ENCODE results near the gene IL20RB. TPM values are rescaled to one million over a fixed set of nuclear protein-coding genes. Genes with fewer than 3 reads are reported as not detected.

IL20RB gene
- total RNA-seq, 1 experiment from 2014 or later: 4.2 TPM

GRCh38 chr3:136954980-136955780 lies 2.6 kb upstream of the IL20RB start:
- DNase-seq (ENCODE audit: low spot score): no peak
- Histone ChIP-seq H3K27me3 (replicated peaks; ENCODE audit: insufficient read depth, low read depth, low read length, poor library complexity) (no peaks in the 10 kb centered on the region), H3K27ac (ENCODE audit: low read depth, low read length, poor library complexity, severe bottlenecking) (no peak overlapping the region), H3K4me3 (ENCODE audit: low read depth, low read length, poor library complexity, severe bottlenecking) (no peak overlapping the region), H3K9me3 (ENCODE audit: low read depth, low read length, poor library complexity, severe bottlenecking) (no peaks in the 10 kb centered on the region), H3K4me1 (ENCODE audit: insufficient read depth, low read length, poor library complexity, severe bottlenecking) (peaks cover 31% of the 10 kb centered on the region), H3K36me3 (ENCODE audit: insufficient read depth, low read length, poor library complexity, severe bottlenecking) (no peaks in the 10 kb centered on the region)
- intact Hi-C loops (cut with micrococcal nuclease; ENCODE audit: unreplicated experiment): no loop called here
- TF ChIP-seq EZH2 (IDR thresholded peaks at IDR 0.05; ENCODE audit: borderline replicate concordance, low read depth, low read length, poor library complexity, severe bottlenecking) (no peak), CTCF (conservative IDR thresholded peaks at IDR 0.05; ENCODE audit: low read depth, low read length) (no peak)
- no TSS peak for BruUV-seq (replicated peaks)
- ChIA-PET POLR2A (ENCODE audit: low non-redundant PET) (no interaction called here), CTCF (no interaction called here)

GRCh38 chr3:136955813-136956212 lies 2.0 kb upstream of the IL20RB start:
- intact Hi-C loops (cut with micrococcal nuclease; ENCODE audit: unreplicated experiment): no loop called here
- Histone ChIP-seq H3K27ac (ENCODE audit: low read depth, low read length, poor library complexity, severe bottlenecking) (no peak overlapping the region), H3K36me3 (ENCODE audit: insufficient read depth, low read length, poor library complexity, severe bottlenecking) (no peaks in the 10 kb centered on the region), H3K9me3 (ENCODE audit: low read depth, low read length, poor library complexity, severe bottlenecking) (no peaks in the 10 kb centered on the region), H3K4me1 (ENCODE audit: insufficient read depth, low read length, poor library complexity, severe bottlenecking) (peaks cover 25% of the 10 kb centered on the region), H3K4me3 (ENCODE audit: low read depth, low read length, poor library complexity, severe bottlenecking) (no peak overlapping the region), H3K27me3 (replicated peaks; ENCODE audit: insufficient read depth, low read depth, low read length, poor library complexity) (no peaks in the 10 kb centered on the region)
- no peak for DNase-seq (ENCODE audit: low spot score)
- ChIA-PET CTCF (no interaction called here), POLR2A (ENCODE audit: low non-redundant PET) (no interaction called here)
- BruUV-seq (replicated peaks): no TSS peak
- no peak for TF ChIP-seq EZH2 (IDR thresholded peaks at IDR 0.05; ENCODE audit: borderline replicate concordance, low read depth, low read length, poor library complexity, severe bottlenecking)
- no peak for TF ChIP-seq CTCF (conservative IDR thresholded peaks at IDR 0.05; ENCODE audit: low read depth, low read length)

GRCh38 chr3:136956971-136957370 lies 812 bp upstream of the IL20RB start:
- intact Hi-C loops (cut with micrococcal nuclease; ENCODE audit: unreplicated experiment): no loop called here
- H3K36me3 ChIP-seq (ENCODE audit: insufficient read depth, low read length, poor library complexity, severe bottlenecking): no peaks in the 10 kb centered on the region
- ChIA-PET CTCF (interaction anchor here (1.0 kb wide), 1 partner anchor 57 kb away, joined by 3 read pairs; no protein-coding TSS in a partner anchor), POLR2A (ENCODE audit: low non-redundant PET) (interaction anchor here (0.7 kb wide), 1 partner anchor 26 kb away, joined by 12 read pairs; no protein-coding TSS in a partner anchor)
- TF ChIP-seq EZH2 (IDR thresholded peaks at IDR 0.05; ENCODE audit: borderline replicate concordance, low read depth, low read length, poor library complexity, severe bottlenecking): no peak
- TF ChIP-seq CTCF (conservative IDR thresholded peaks at IDR 0.05; ENCODE audit: low read depth, low read length): no peak
- no TSS peak for BruUV-seq (replicated peaks)
- H3K4me1 ChIP-seq (ENCODE audit: insufficient read depth, low read length, poor library complexity, severe bottlenecking): peaks cover 18% of the 10 kb centered on the region
- DNase-seq (ENCODE audit: low spot score): no peak
- H3K9me3 ChIP-seq (ENCODE audit: low read depth, low read length, poor library complexity, severe bottlenecking): no peaks in the 10 kb centered on the region
- H3K27me3 ChIP-seq (replicated peaks; ENCODE audit: insufficient read depth, low read depth, low read length, poor library complexity): no peaks in the 10 kb centered on the region
- H3K4me3 ChIP-seq (ENCODE audit: low read depth, low read length, poor library complexity, severe bottlenecking): no peak overlapping the region
- H3K27ac ChIP-seq (ENCODE audit: low read depth, low read length, poor library complexity, severe bottlenecking): peak overlapping the region; percentile 54

Measured in A673 (cell line).